K562 (cell line): Measurements from ENCODE around the gene SLC2A4. TPM values are rescaled to one million over a fixed set of nuclear protein-coding genes. Genes with fewer than 3 reads are reported as not detected.

ENCODE experiments used
- ATAC-seq: fragments of 200-7000 bp; cut with Tn5 transposase; 3 replicates; pipeline ENCODE4 v1.9.1; 2020; ENCODE audit warnings: moderate library complexity
- BruUV-seq: library from RNA; stranded (reverse); fragments of 400-500 nt; replicated peaks from 2 replicates; lab custom pipeline; 2021; lab: Mats Ljungman, UMichigan
- CTCF ChIA-PET: fragments of 300-600 bp; formaldehyde crosslinking; extraction: SDS; loops from one replicate; lab custom pipeline; 2021; ENCODE audit warnings: low intra/inter-chr PET ratio; lab: Yijun Ruan, JAX
- POLR2A ChIA-PET: fragments of 300-600, 350-650 bp; sonication (Branson Sonifier 250); formaldehyde crosslinking; extraction: SDS; loops from one replicate; lab custom pipeline; 2021; ENCODE audit warnings: antibody characterized with exemption, inconsistent platforms; lab: Yijun Ruan, JAX
- DNase-seq, 4 experiments: peaks; one replicate each; pipeline versions ENCODE4 v3.0.0 to v3.0.0-alpha.2; 2011 to 2018; ENCODE audit warnings: low spot score in 3 of 4, mixed read lengths in 3 of 4; ENCODE audit errors: extremely low read depth in 1 of 4
- FAIRE-seq: peaks from 2 replicates; lab custom pipeline; 2011; peaks lifted over from hg19 to GRCh38; lab: Jason Lieb, UNC
- H2AFZ ChIP-seq: 2 replicates; pipeline ENCODE4 v1.6.0; 2011; ENCODE audit warnings: low read depth, low read length, control low read depth, inconsistent platforms
- H3K27ac ChIP-seq: fragments of 200-600 bp; 3 replicates; pipeline ENCODE4 v1.8.0; 2011; ENCODE audit warnings: low read depth, mild to moderate bottlenecking, control low read depth, inconsistent platforms, low read length, moderate library complexity, mixed read lengths; ENCODE audit errors: extremely low read depth
- H3K27me3 ChIP-seq, 2 experiments: fragments of 300-600 bp in 1 of 2; 2 replicates in 1 of 2; 3 replicates in 1 of 2; pipeline versions ENCODE4 v1.6.0 to v1.8.0; 2011; ENCODE audit warnings: inconsistent platforms in 2 of 2, low read length in 2 of 2, mild to moderate bottlenecking in 1 of 2, mixed read lengths in 1 of 2, moderate library complexity in 1 of 2; ENCODE audit not compliant: control insufficient read depth in 2 of 2, insufficient read depth in 2 of 2
- H3K36me3 ChIP-seq: fragments of 300-600 bp; 3 replicates; pipeline ENCODE4 v1.8.0; 2011; ENCODE audit warnings: mild to moderate bottlenecking, low read length, inconsistent platforms; ENCODE audit not compliant: control insufficient read depth, insufficient read depth
- H3K4me1 ChIP-seq, 2 experiments: fragments of 200-600 bp in 1 of 2; replicated peaks in 1 of 2; 2 replicates in 1 of 2; 3 replicates in 1 of 2; pipeline versions ENCODE4 v1.5.1 to v1.8.0; 2011; ENCODE audit warnings: inconsistent platforms in 2 of 2, low read length in 2 of 2, mild to moderate bottlenecking in 1 of 2, mixed read lengths in 1 of 2, moderate library complexity in 1 of 2; ENCODE audit not compliant: control insufficient read depth in 2 of 2, insufficient read depth in 2 of 2
- H3K4me2 ChIP-seq: 2 replicates; pipeline ENCODE4 v1.6.1; 2011; ENCODE audit warnings: low read length, control low read depth, inconsistent platforms, mixed read lengths; ENCODE audit not compliant: insufficient read depth
- H3K4me3 ChIP-seq: fragments of 200-600 bp; sonication (generic), shearing (Covaris generic); 2 replicates; pipeline ENCODE4 v1.5.1; 2016; ENCODE audit warnings: control low read depth, inconsistent platforms
- H3K79me2 ChIP-seq: fragments of 200-600 bp; 3 replicates; pipeline ENCODE4 v1.8.0; 2011; ENCODE audit warnings: low read length, inconsistent platforms; ENCODE audit not compliant: control insufficient read depth, insufficient read depth
- H3K9ac ChIP-seq, 2 experiments: 2 replicates each; pipeline versions ENCODE4 v1.6.0 to v1.6.1; 2011; ENCODE audit warnings: low read depth in 2 of 2, low read length in 2 of 2, control low read depth in 1 of 2, inconsistent platforms in 1 of 2, mild to moderate bottlenecking in 1 of 2, mixed read lengths in 1 of 2; ENCODE audit not compliant: insufficient read depth in 1 of 2
- H3K9me1 ChIP-seq: one replicate; pipeline ENCODE4 v1.6.0; 2011; ENCODE audit warnings: inconsistent platforms, mild to moderate bottlenecking, low read length, moderate library complexity; ENCODE audit not compliant: control insufficient read depth, insufficient read depth
- H3K9me3 ChIP-seq: replicated peaks from 2 replicates; pipeline ENCODE4 v1.5.1; 2011; ENCODE audit warnings: low read depth, low read length, inconsistent platforms; ENCODE audit not compliant: control insufficient read depth, insufficient read depth
- H4K20me1 ChIP-seq: replicated peaks from 2 replicates; pipeline ENCODE4 v1.6.1; 2011; ENCODE audit warnings: low read length, inconsistent platforms, mixed read lengths; ENCODE audit not compliant: control insufficient read depth, insufficient read depth
- FOXM1 ChIP-seq, 2 experiments: fragments of 450-650 bp in 1 of 2; sonication (generic) in 1 of 2; formaldehyde crosslinking in 1 of 2; IDR thresholded peaks; 2 replicates each; pipeline versions ENCODE4 v1.6.1 to v1.9.0; 2017 to 2022; ENCODE audit warnings: low read depth in 2 of 2, mild to moderate bottlenecking in 2 of 2, missing genetic modification reagents in 1 of 2, moderate library complexity in 1 of 2
- GABPA ChIP-seq: fragments of 200-800 bp; sonication (Bioruptor generic); conservative IDR thresholded peaks from 2 replicates; pipeline ENCODE4 v1.6.1; 2016; ENCODE audit warnings: low read depth, missing genetic modification characterization, missing compliant biosample characterization
- HMGN3 ChIP-seq: IDR thresholded peaks from 2 replicates; pipeline ENCODE4 v1.6.1; 2011; ENCODE audit warnings: borderline replicate concordance, low read depth, mild to moderate bottlenecking, mixed read lengths, low read length; ENCODE audit not compliant: insufficient read length; ENCODE audit errors: extremely low read depth
- MTA2 ChIP-seq: fragments of 450-650 bp; IDR thresholded peaks from 2 replicates; pipeline ENCODE4 v1.6.1; 2016; ENCODE audit warnings: low read depth
- POLR2G ChIP-seq: fragments of 200-400 bp; formaldehyde crosslinking; IDR thresholded peaks from 2 replicates; pipeline ENCODE4 v1.6.1; 2017; ENCODE audit warnings: low read depth, mild to moderate bottlenecking, antibody characterized with exemption, low read length, moderate library complexity
- RAD21 ChIP-seq, 2 experiments: fragments of 250-450 bp in 1 of 2; fragments of 450-650 bp in 1 of 2; sonication (Bioruptor Pico) in 1 of 2; formaldehyde crosslinking in 1 of 2; IDR thresholded peaks in 1 of 2; conservative IDR thresholded peaks in 1 of 2; 2 replicates each; pipeline versions ENCODE4 v1.4.0 to v1.8.0; 2020 to 2022; ENCODE audit warnings: mild to moderate bottlenecking in 2 of 2, moderate library complexity in 1 of 2
- RBFOX2 ChIP-seq: fragments of 200-400 bp; formaldehyde crosslinking; IDR thresholded peaks from 2 replicates; pipeline ENCODE4 v1.6.1; 2017; ENCODE audit warnings: low read depth, mild to moderate bottlenecking, low read length, moderate library complexity
- RNF2 ChIP-seq: sonication (generic); IDR thresholded peaks from 2 replicates; pipeline ENCODE4 v1.6.1; 2016
- SMC3 ChIP-seq: conservative IDR thresholded peaks from 2 replicates; pipeline ENCODE4 v1.6.1; 2011; ENCODE audit warnings: low read depth, low read length, improper control_type of control experiment; ENCODE audit not compliant: insufficient read depth
- ZNF12 ChIP-seq: sonication (generic); formaldehyde crosslinking; IDR thresholded peaks from 2 replicates; pipeline ENCODE4 v1.4.0; 2020; ENCODE audit warnings: mild to moderate bottlenecking, missing genetic modification reagents
- ZNF143 ChIP-seq: sonication (generic); formaldehyde crosslinking; IDR thresholded peaks from 2 replicates; pipeline ENCODE4 v1.9.0; 2022; ENCODE audit warnings: mild to moderate bottlenecking, missing genetic modification reagents
- WGBS: fragments of 100-300 bp; shearing (Covaris generic); methylation state at CpG from one replicate; pipeline ENCODE4 v1.1.6; 2016; ENCODE audit warnings: low coverage, mixed read lengths; ENCODE audit not compliant: insufficient coverage; ENCODE audit errors: missing lambda C conversion rate; 5-methylcytosine and 5-hydroxymethylcytosine counted together
- in situ Hi-C: fragments of 300-500 bp; cut with MboI; formaldehyde crosslinking; loops from 4 replicates; pipeline ENCODE4 v1.15.0; 2018; ENCODE audit warnings: inconsistent platforms, mixed read lengths
- intact Hi-C: fragments of 100-400 bp; cut with micrococcal nuclease; formaldehyde crosslinking; loops from 2 replicates; pipeline ENCODE4 v1.14.2; 2022
- polyA plus RNA-seq, 8 experiments: library from polyadenylated mRNA; depleted of rRNA in 4 of 8; stranded (reverse) in 5 of 8; unstranded in 3 of 8; fragments of >200 nt; fragmentation: Nextera tagmentation in 2 of 8; fragmentation: Illumina TruSeq in 1 of 8; extraction: Ambion mirVana in 2 of 8; extraction: Trizol in 1 of 8; gene quantifications; 2 replicates each; pipeline versions ENCODE4 v1.2.1 to v1.2.3, GENCODE V29; 2011 to 2014; ENCODE audit warnings: inconsistent platforms in 1 of 8, missing spikeins in 1 of 8
- total RNA-seq, 7 experiments: library from RNA; depleted of rRNA in 6 of 7; stranded (reverse); fragments of >200 nt in 6 of 7; fragmentation: Illumina TruSeq in 2 of 7; extraction: Trizol in 2 of 7; gene quantifications; 2 replicates each; pipeline versions ENCODE4 v1.2.1 to v1.2.3, GENCODE V29; 2011 to 2021; ENCODE audit warnings: low replicate concordance in 1 of 7
- TF ChIP-seq, protein P1 (sequence below), 3 experiments: IDR thresholded peaks in 2 of 3; conservative IDR thresholded peaks in 1 of 3; 2 replicates each; pipeline ENCODE4 v1.5.1; 2011 to 2012; ENCODE audit warnings: low read length in 3 of 3, mild to moderate bottlenecking in 3 of 3, control low read depth in 2 of 3, improper control_type of control experiment in 1 of 3, inconsistent platforms in 1 of 3, low read depth in 1 of 3, mixed read lengths in 1 of 3, moderate library complexity in 1 of 3; ENCODE audit not compliant: insufficient read depth in 2 of 3
- TF ChIP-seq, protein P2 (sequence below): IDR thresholded peaks from 2 replicates; pipeline ENCODE4 v1.6.1; 2011; ENCODE audit warnings: borderline replicate concordance, low read depth, mild to moderate bottlenecking, moderate library complexity, low read length; ENCODE audit not compliant: insufficient read depth, poor library complexity, severe bottlenecking

The SLC2A4 gene
- total and polyA plus RNA-seq, 9 of the 15 experiments (the other 6 are each of a cell fraction or from before 2014, with no cell fraction given), result 0.74 to 3.5 (median 1.6) TPM

DNA sequence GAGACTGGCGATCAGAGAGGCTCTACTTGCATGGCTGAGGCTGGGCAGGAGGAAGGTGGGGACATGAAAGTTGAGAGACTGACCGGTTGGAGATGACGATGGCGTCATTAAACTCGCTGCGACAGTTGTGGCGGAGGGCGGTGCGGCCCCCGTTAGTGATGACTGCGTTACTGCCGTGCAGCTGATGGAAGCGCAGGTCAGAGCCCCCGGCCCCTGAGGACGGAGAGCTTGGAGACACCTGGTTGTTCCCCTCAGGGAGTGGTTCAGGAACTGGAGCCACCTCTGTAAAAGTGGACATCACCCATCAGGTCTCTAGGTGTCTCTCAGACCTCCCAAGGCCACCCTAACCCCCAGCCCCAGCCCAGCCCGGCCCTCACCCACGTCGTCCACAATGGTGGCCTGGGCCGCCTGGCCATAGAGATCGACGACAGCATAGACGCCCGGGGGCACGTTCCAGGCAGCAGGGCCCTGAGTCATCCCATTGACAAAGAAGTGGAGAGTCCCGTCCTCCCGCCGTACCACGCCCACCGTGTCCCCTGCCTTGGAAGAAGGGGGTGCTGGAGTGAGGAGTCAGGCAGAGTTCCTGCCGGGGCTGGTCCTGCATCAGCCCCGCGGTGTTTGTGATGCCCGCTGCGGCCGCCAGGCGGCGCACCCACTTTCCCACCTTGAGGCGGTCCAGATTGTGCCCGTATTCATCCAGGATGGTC lies 42.4 kb downstream of the SLC2A4 start:
- ATAC-seq (peak; percentile 82), FAIRE-seq (no peak), DNase-seq (peak; percentile 49 to 59 (median 53))
- H2AFZ ChIP-seq, result no peak overlapping the region
- H3K27me3 ChIP-seq, result no peaks in the 10 kb centered on the region
- no peak overlapping the region for H3K4me2 ChIP-seq
- peaks cover 68% of the 10 kb centered on the region; the same call in 2 of the 3 replicates for H3K36me3 ChIP-seq
- no peaks in the 10 kb centered on the region for H3K9me3 ChIP-seq
- intact Hi-C loops (no loop called here), in situ Hi-C loops (no loop called here)
- H3K9me1 ChIP-seq, result no peaks in the 10 kb centered on the region
- 79% methylated on average over 27 of the region's 39 CpGs for WGBS
- H3K4me3 ChIP-seq, result no peak overlapping the region
- peaks cover 14% of the 10 kb centered on the region for H3K79me2 ChIP-seq
- BruUV-seq, result no TSS peak
- POLR2A ChIA-PET, result no interaction called here
- peak overlapping the region in 1 of 2 experiments; percentile 43; a peak in 2 of 4 replicates for H3K9ac ChIP-seq
- CTCF ChIA-PET, result interaction anchor here (1.2 to 2.4 kb wide), 2 partner anchors 22 to 237 kb away, joined by 3 to 13 read pairs; no protein-coding TSS in a partner anchor
- peaks cover 0 to 23% of the 10 kb centered on the region in 2 experiments; a peak in 3 of 5 replicates for H3K4me1 ChIP-seq
- no peaks in the 10 kb centered on the region for H4K20me1 ChIP-seq
- H3K27ac ChIP-seq, result no peak overlapping the region
- TF ChIP-seq, protein P1, sequence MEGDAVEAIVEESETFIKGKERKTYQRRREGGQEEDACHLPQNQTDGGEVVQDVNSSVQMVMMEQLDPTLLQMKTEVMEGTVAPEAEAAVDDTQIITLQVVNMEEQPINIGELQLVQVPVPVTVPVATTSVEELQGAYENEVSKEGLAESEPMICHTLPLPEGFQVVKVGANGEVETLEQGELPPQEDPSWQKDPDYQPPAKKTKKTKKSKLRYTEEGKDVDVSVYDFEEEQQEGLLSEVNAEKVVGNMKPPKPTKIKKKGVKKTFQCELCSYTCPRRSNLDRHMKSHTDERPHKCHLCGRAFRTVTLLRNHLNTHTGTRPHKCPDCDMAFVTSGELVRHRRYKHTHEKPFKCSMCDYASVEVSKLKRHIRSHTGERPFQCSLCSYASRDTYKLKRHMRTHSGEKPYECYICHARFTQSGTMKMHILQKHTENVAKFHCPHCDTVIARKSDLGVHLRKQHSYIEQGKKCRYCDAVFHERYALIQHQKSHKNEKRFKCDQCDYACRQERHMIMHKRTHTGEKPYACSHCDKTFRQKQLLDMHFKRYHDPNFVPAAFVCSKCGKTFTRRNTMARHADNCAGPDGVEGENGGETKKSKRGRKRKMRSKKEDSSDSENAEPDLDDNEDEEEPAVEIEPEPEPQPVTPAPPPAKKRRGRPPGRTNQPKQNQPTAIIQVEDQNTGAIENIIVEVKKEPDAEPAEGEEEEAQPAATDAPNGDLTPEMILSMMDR (IDR thresholded peaks at IDR 0.05 in 2 of 3, conservative IDR thresholded peaks at IDR 0.05 in 1 of 3; ENCODE audit: insufficient read depth in 2 of 3, low read depth in 1 of 3, low read length in 3 of 3), result peak; percentile 69 to 87 (median 75)
- TF ChIP-seq RNF2 (no peak), RBFOX2 (0 out of 2 replicates have a peak, but pooled peaks have one; percentile 24), GABPA (tag) (no peak), ZNF143 (CRISPR knock-in tag) (no peak), MTA2 (no peak), HMGN3 (no peak), ZNF12 (no peak), RAD21 (CRISPR knock-in tag; conservative IDR thresholded peaks at IDR 0.05 in 1 of 2, IDR thresholded peaks at IDR 0.05 in 1 of 2) (peak in 1 of 2 experiments; percentile 65; a peak in 3 of 4 replicates), POLR2G (0 out of 2 replicates have a peak, but pooled peaks have one; percentile 17), SMC3 (peak; percentile 65; the same call in 1 of the 2 replicates), FOXM1 (IDR thresholded peaks at IDR 0.05; ENCODE audit: low read depth) (no peak), FOXM1 (CRISPR knock-in tag; IDR thresholded peaks at IDR 0.05; ENCODE audit: low read depth) (no peak)
- TF ChIP-seq, protein P2, sequence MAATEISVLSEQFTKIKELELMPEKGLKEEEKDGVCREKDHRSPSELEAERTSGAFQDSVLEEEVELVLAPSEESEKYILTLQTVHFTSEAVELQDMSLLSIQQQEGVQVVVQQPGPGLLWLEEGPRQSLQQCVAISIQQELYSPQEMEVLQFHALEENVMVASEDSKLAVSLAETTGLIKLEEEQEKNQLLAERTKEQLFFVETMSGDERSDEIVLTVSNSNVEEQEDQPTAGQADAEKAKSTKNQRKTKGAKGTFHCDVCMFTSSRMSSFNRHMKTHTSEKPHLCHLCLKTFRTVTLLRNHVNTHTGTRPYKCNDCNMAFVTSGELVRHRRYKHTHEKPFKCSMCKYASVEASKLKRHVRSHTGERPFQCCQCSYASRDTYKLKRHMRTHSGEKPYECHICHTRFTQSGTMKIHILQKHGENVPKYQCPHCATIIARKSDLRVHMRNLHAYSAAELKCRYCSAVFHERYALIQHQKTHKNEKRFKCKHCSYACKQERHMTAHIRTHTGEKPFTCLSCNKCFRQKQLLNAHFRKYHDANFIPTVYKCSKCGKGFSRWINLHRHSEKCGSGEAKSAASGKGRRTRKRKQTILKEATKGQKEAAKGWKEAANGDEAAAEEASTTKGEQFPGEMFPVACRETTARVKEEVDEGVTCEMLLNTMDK, result peak; percentile 51
